OCI-LY7 (cell line): ENCODE data around the gene NEUROG1. TPM values are rescaled to one million over a fixed set of nuclear protein-coding genes. Genes with fewer than 3 reads are reported as not detected.

ENCODE experiments used
- BruUV-seq: library from RNA; stranded (reverse); fragments of 400-500 nt; replicated peaks from 2 replicates; lab custom pipeline; 2021; lab: Mats Ljungman, UMichigan
- CTCF ChIA-PET: fragments of 300-600 bp; sonication (Branson Sonifier 250); formaldehyde crosslinking; loops from one replicate; lab custom pipeline; 2022; ENCODE audit warnings: antibody characterized with exemption; ENCODE audit not compliant: unreplicated experiment; lab: Charles Lee
- POLR2A ChIA-PET: fragments of 300-600 bp; sonication (Branson Sonifier 250); formaldehyde crosslinking; loops from one replicate; lab custom pipeline; 2022; ENCODE audit warnings: antibody characterized with exemption; lab: Charles Lee
- DNase-seq: peaks from one replicate; pipeline ENCODE4 v3.0.0-alpha.2; 2015; ENCODE audit warnings: low spot score
- H2AFZ ChIP-seq: fragments of 200-600 bp; sonication (generic), shearing (Covaris generic); 2 replicates; pipeline ENCODE4 v1.6.1; 2014; ENCODE audit warnings: mild to moderate bottlenecking, antibody characterized with exemption, low read length, moderate library complexity
- H3K27ac ChIP-seq: fragments of 200-600 bp; sonication (generic); 2 replicates; pipeline ENCODE4 v1.5.1; 2014; ENCODE audit warnings: mixed run types, low read depth, mild to moderate bottlenecking, moderate library complexity, low read length, inconsistent platforms; ENCODE audit not compliant: poor library complexity, severe bottlenecking
- H3K36me3 ChIP-seq: fragments of 200-600 bp; sonication (generic); 2 replicates; pipeline ENCODE4 v1.6.1; 2014; ENCODE audit warnings: mild to moderate bottlenecking, antibody characterized with exemption, low read length, moderate library complexity, mixed read lengths; ENCODE audit not compliant: insufficient read depth
- H3K4me1 ChIP-seq: fragments of 200-600 bp; sonication (generic); 2 replicates; pipeline ENCODE4 v1.5.1; 2014; ENCODE audit warnings: mild to moderate bottlenecking, low read length; ENCODE audit not compliant: insufficient read depth, poor library complexity, severe bottlenecking
- H3K4me2 ChIP-seq: fragments of 200-600 bp; sonication (generic); 2 replicates; pipeline ENCODE4 v1.6.1; 2014; ENCODE audit warnings: mild to moderate bottlenecking, low read length
- H3K4me3 ChIP-seq: fragments of 200-600 bp; sonication (generic); 2 replicates; pipeline ENCODE4 v1.5.1; 2014; ENCODE audit warnings: mild to moderate bottlenecking, low read depth, low read length; ENCODE audit not compliant: poor library complexity, severe bottlenecking
- H3K79me2 ChIP-seq: fragments of 200-600 bp; sonication (generic); 2 replicates; pipeline ENCODE4 v1.6.1; 2016; ENCODE audit warnings: low read depth, mild to moderate bottlenecking, low read length, moderate library complexity, mixed read lengths; ENCODE audit not compliant: insufficient read depth
- H3K9me2 ChIP-seq: fragments of 200-600 bp; sonication (generic); 2 replicates; pipeline ENCODE4 v1.6.1; 2016; ENCODE audit warnings: mild to moderate bottlenecking, low read length, mixed read lengths; ENCODE audit not compliant: insufficient read depth
- H3K9me3 ChIP-seq: fragments of 200-600 bp; sonication (generic); 2 replicates; pipeline ENCODE4 v1.6.1; 2014; ENCODE audit warnings: mild to moderate bottlenecking, mixed run types, low read length, mixed read lengths
- H4K20me1 ChIP-seq: fragments of 200-600 bp; sonication (generic); 2 replicates; pipeline ENCODE4 v1.6.1; 2014; ENCODE audit warnings: mild to moderate bottlenecking, antibody characterized with exemption, low read length, moderate library complexity, mixed read lengths; ENCODE audit not compliant: insufficient read depth
- EZH2phosphoT487 ChIP-seq: fragments of 200-600 bp; sonication (generic); IDR thresholded peaks from 2 replicates; pipeline ENCODE4 v1.6.1; 2018; ENCODE audit warnings: low read depth, borderline replicate concordance, mild to moderate bottlenecking, mixed run types, antibody characterized with exemption, low read length, moderate library complexity, mixed read lengths
- intact Hi-C: fragments of 100-400 bp; cut with micrococcal nuclease; formaldehyde crosslinking; loops from one replicate; pipeline ENCODE4 v1.10.0; 2022; ENCODE audit not compliant: unreplicated experiment
- total RNA-seq, 2 experiments: library from RNA; depleted of rRNA in 1 of 2; stranded (reverse); fragments of >200 nt in 1 of 2; shearing (Covaris generic) in 1 of 2; gene quantifications; 2 replicates each; pipeline ENCODE4 v1.2.3, GENCODE V29; 2014 to 2022
- TF ChIP-seq, protein P1 (sequence below): fragments of 200-600 bp; sonication (generic); conservative IDR thresholded peaks from 2 replicates; pipeline ENCODE4 v1.5.1; 2014; ENCODE audit warnings: mild to moderate bottlenecking, antibody characterized with exemption, low read length, moderate library complexity, mixed read lengths

Gene NEUROG1
- total RNA-seq, 2 experiments from 2014 or later, result not detected

GRCh38 chr5:135486131-135487036, 49.4 kb downstream of the NEUROG1 start:
- ChIA-PET CTCF (no interaction called here), POLR2A (interaction anchor here (0.6 kb wide), 1 partner anchor 698 kb away, joined by 3 read pairs; no protein-coding TSS in a partner anchor)
- Histone ChIP-seq H3K4me2 (no peak overlapping the region), H4K20me1 (no peaks in the 10 kb centered on the region), H3K9me3 (no peaks in the 10 kb centered on the region), H3K9me2 (no peaks in the 10 kb centered on the region), H3K4me3 (no peak overlapping the region), H3K27ac (no peak overlapping the region), H2AFZ (no peak overlapping the region), H3K36me3 (no peaks in the 10 kb centered on the region), H3K79me2 (no peaks in the 10 kb centered on the region), H3K4me1 (no peaks in the 10 kb centered on the region)
- no peak for TF ChIP-seq EZH2phosphoT487
- TF ChIP-seq, protein P1, sequence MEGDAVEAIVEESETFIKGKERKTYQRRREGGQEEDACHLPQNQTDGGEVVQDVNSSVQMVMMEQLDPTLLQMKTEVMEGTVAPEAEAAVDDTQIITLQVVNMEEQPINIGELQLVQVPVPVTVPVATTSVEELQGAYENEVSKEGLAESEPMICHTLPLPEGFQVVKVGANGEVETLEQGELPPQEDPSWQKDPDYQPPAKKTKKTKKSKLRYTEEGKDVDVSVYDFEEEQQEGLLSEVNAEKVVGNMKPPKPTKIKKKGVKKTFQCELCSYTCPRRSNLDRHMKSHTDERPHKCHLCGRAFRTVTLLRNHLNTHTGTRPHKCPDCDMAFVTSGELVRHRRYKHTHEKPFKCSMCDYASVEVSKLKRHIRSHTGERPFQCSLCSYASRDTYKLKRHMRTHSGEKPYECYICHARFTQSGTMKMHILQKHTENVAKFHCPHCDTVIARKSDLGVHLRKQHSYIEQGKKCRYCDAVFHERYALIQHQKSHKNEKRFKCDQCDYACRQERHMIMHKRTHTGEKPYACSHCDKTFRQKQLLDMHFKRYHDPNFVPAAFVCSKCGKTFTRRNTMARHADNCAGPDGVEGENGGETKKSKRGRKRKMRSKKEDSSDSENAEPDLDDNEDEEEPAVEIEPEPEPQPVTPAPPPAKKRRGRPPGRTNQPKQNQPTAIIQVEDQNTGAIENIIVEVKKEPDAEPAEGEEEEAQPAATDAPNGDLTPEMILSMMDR, result no peak
- intact Hi-C loops, result no loop called here
- BruUV-seq, result no TSS peak
- DNase-seq, result no peak

- Histone ChIP-seq H3K27ac (no peak overlapping the region), H3K9me2 (no peaks in the 10 kb centered on the region), H3K36me3 (no peaks in the 10 kb centered on the region), H3K4me3 (no peak overlapping the region), H3K4me1 (no peaks in the 10 kb centered on the region), H2AFZ (no peak overlapping the region), H4K20me1 (no peaks in the 10 kb centered on the region), H3K79me2 (no peaks in the 10 kb centered on the region), H3K4me2 (no peak overlapping the region), H3K9me3 (no peaks in the 10 kb centered on the region)
- TF ChIP-seq, protein P1, result no peak
- no peak for TF ChIP-seq EZH2phosphoT487
- no TSS peak for BruUV-seq
- no peak for DNase-seq
- ChIA-PET CTCF (no interaction called here), POLR2A (no interaction called here)
- intact Hi-C loops, result no loop called here
These were observed 51.1 kb downstream of the NEUROG1 start for GRCh38 chr5:135484674-135485086.

Other genes with a start within 250 kb of the NEUROG1 start
- gene MACROH2A1, start 136.7 kb downstream of the NEUROG1 start, total RNA-seq (2014; rRNA removed; shearing (Covaris generic)), result 356 and 388 TPM in 2 replicates
- 271 and 279 TPM in 2 replicates for gene MACROH2A1, start 136.7 kb downstream of the NEUROG1 start, total RNA-seq (2022)
- gene DCANP1, start 88.6 kb downstream of the NEUROG1 start, total RNA-seq (2014; rRNA removed; shearing (Covaris generic)), result not detected in 2 replicates
- gene DCANP1, start 88.6 kb downstream of the NEUROG1 start, total RNA-seq (2022), result not detected in 2 replicates
- not detected in 2 replicates for gene TIFAB, start 83.6 kb downstream of the NEUROG1 start, total RNA-seq (2014; rRNA removed; shearing (Covaris generic))
- gene TIFAB, start 83.6 kb downstream of the NEUROG1 start, total RNA-seq (2022), result not detected in 2 replicates
- not detected in 2 replicates for gene CXCL14, start 43.0 kb upstream of the NEUROG1 start, total RNA-seq (2014; rRNA removed; shearing (Covaris generic))
- not detected in 2 replicates for gene CXCL14, start 43.0 kb upstream of the NEUROG1 start, total RNA-seq (2022)